ENCODE measurements around the gene ZSWIM6.

The ZSWIM6 gene

DNA sequence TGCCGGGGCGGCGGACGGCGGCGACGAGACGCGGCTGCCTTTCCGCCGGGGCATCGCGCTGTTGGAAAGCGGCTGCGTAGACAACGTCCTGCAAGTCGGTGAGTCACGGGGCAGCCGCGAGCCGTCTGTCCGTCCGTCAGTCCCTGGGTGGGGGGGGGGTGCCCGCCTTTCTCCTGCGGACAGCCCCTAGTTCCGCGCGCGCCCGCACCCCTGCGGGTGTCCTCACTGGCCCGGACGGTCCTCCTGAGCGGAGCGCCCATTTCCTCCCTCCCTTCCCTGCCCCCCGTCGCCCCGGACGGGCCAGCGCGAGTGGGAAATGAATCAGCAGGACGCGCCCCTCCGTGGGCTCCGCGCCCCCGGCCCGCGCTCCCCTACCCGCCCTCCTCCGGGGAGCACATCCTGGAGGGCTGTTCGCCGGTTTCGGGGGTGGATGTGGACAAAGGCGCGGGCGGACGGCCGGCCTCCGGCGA is 828 bp downstream of the ZSWIM6 start:
- no peak for DNase-seq (ENCODE audit: low read depth)

- DNase-seq (ENCODE audit: low read depth): no peak
These were observed 1.4 kb downstream of the ZSWIM6 start for GRCh38 chr5:61333321-61333953.

DNA sequence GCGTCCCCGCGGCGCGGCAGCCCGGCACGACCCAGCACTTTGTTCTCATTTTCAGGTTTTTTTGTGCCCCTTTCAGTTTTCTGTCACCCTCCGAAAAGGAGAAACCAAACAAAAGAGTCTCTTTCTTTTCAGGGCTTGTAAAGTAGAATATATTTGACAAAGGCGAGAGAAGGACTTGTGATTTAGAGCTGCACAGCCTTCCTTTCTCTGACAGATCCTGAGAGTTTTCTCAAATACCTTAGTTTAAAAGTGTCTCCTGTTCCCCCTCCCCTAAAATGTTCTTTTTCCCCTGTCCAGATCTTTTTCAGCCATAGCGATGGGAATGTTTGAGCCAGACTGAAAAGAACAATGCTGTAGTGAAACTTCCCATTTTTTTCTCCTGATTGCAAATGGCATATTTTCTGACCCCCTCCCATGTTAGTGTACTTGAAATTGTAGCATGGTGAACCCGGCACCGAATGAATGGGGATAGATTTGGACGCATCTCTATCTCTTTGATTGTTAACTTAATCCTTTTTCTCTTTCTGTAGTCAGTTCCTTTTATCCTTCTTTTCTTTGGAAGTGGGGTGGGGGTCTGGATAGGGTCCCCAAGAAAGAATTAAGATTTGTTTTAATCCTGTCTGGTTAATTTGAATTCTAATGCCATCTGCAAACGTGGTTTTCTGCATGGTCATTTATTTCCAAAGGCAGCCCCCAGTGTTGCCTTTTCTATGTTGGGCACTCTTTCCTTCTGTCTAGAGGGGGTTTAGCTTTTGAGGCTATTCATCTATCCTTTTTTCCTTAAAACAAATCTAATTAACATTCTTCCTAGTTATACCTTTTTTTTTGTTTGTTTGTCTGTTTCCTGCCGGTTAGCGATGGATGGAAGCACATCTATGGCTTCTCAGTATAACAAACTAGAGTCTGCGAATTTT is 2.2 kb downstream of the ZSWIM6 start:
- no peak for DNase-seq (ENCODE audit: low read depth)

GRCh38 chr5:61334868-61335615 is 3.0 kb downstream of the ZSWIM6 start:
- no peak for DNase-seq (ENCODE audit: low read depth)

- DNase-seq (ENCODE audit: low read depth): no peak
These were observed 7.7 kb downstream of the ZSWIM6 start for GRCh38 chr5:61339764-61340163.

- no peak for DNase-seq (ENCODE audit: low read depth)
These were observed 8.8 kb downstream of the ZSWIM6 start for GRCh38 chr5:61340775-61341361.

GRCh38 chr5:61342071-61342501 is 10.0 kb downstream of the ZSWIM6 start:
- DNase-seq (ENCODE audit: low read depth): peak; percentile 53

DNA sequence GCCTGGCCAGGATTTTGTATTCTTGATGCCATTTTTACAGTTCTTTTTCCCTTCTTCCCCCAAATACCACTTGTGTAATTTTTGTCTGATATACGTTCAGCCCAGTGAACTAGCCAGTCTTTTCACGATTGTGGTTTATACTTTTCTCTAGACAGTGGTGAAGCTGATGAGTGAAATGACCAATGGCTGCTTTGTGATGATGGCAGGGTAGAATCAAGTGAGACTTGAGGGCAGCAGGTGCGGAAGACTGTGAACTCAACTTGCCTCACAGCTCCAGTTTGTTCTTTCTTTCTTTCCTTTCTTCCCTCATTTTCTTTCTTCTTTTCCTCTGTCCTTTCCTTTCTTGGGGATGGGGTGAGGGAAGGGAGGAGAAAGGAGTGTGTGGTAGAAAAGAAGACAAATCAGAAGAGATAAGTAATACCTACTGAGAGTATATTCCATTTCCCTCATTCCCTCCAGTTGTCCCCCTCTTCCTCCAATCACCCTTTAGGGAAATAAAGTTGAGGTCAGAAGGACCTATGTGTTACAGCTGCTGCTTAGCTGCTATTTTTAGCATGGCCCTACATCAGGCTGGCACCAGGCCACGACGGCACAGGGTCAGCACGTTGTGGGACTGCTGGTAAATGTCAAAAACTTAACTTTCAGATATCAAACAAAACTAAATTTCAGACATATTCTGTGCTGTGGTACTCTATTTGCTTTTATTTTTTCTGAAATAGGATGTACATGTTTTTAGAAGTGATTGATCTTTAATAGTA is 12.3 kb downstream of the ZSWIM6 start:
- DNase-seq (ENCODE audit: low read depth): no peak

- no peak for DNase-seq (ENCODE audit: low read depth)
These were observed 14.5 kb downstream of the ZSWIM6 start for GRCh38 chr5:61346511-61346910.

DNA sequence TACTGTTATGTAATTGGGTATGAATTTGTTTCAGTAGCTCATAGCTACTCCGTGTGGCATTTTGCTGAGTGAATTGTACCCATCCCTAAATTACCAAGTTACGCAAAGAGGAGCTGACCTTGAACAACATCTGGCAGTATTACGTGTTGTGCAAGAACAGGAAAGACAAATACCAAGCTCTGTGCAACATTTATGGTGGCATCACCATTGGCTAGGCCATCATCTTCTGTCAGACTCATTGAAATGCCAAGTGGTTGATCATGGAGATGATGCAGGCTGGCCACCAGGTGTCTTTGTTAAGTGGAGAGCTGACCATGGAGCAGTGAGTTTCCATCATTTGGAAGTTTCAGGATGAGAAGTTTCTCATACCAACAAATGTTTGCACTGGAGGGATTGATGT is 15.0 kb downstream of the ZSWIM6 start:
- DNase-seq (ENCODE audit: low read depth): no peak

DNA sequence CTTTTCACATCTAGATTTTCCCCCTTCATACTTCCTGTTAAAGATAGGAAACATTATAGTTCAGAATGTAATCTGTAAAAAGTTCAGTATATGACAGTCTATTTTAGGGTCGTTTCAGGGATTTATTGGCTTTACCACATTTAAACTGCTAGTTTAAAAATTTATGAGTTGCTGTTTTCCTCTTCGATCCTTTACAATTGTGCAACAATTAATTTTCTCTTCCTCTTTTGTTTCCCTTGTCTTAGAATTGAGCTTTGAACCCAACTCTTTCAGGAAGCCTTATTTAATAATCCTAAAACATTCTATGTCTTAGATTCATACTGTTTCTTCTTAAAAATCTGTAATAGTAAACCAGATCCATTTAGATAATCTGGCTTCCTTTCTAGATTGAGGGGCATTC is 16.4 kb downstream of the ZSWIM6 start:
- DNase-seq (ENCODE audit: low read depth): no peak

- no peak for DNase-seq (ENCODE audit: low read depth)
These were observed 17.9 kb downstream of the ZSWIM6 start for GRCh38 chr5:61349935-61350334.

- DNase-seq (ENCODE audit: low read depth): no peak
These were observed 18.5 kb downstream of the ZSWIM6 start for GRCh38 chr5:61350535-61350934.

- DNase-seq (ENCODE audit: low read depth): no peak
These were observed 19.7 kb downstream of the ZSWIM6 start for GRCh38 chr5:61351733-61352132.

DNA sequence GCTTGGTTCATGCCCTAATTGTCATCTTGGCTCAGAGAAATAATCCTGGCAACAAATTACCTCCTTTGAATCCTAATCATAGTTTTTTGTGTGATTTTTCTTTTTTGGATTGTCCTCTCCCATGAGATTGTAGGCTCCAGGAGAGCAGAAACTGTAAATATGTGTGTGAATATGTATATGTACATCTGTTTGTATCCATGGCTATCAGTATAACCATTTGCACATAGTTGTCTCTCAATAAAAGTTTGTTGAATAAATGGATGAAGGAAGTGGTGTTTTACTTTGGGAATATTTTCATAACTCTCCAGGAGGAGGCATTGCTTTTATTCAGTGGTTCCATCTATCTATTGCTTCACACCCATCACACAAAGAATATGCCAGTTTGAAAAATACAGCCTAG is 20.1 kb downstream of the ZSWIM6 start:
- no peak for DNase-seq (ENCODE audit: low read depth)

DNA sequence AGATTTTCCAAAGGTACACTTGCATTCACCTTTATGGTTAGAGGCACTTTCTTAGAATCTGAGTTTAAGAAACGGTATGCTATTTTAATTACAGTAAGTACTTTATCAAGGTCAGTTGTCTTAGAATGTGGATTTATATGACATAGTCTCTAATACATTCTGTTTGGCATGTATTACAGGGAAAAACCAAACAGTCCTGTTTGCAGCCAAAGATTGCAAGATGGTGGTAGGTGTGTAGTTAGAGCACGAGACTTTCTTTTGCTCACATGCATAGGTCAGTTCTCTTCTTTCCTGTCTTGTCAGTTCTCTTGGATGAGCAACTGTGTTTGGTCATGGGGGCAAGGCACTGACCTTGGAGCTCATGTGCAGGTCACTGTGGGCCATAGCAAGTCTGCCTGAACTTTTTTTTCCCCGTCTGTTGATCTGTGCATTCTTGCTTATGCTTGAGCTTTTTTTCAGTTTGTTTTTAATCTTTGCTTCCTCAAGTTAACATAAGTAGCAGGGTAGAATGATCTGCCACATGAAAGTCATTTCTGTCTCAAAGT is 20.6 kb downstream of the ZSWIM6 start:
- no peak for DNase-seq (ENCODE audit: low read depth)

- DNase-seq (ENCODE audit: low read depth): no peak
These were observed 21.2 kb downstream of the ZSWIM6 start for GRCh38 chr5:61353293-61353692.

- no peak for DNase-seq (ENCODE audit: low read depth)
These were observed 22.1 kb downstream of the ZSWIM6 start for GRCh38 chr5:61354199-61354598.

DNA sequence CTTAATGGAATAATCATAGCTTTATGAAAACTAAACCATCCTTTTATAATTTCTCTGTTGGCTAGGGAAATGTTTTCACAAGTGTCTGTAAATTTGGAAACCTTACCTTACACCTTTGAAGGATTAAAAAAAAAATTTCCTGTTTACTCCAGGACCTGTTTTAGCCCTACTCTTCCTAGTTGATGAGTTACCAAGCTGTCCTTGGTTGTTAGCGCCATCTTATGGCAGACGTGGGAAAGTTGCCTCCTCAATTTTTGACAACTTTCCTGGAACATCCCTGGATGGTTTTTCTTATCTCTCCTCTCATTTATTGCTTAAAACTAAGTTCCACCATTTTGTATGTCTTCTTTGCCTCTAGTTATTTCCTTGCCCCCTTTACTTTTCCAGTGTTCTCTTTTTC is 25.7 kb downstream of the ZSWIM6 start:
- no peak for DNase-seq (ENCODE audit: low read depth)

DNA sequence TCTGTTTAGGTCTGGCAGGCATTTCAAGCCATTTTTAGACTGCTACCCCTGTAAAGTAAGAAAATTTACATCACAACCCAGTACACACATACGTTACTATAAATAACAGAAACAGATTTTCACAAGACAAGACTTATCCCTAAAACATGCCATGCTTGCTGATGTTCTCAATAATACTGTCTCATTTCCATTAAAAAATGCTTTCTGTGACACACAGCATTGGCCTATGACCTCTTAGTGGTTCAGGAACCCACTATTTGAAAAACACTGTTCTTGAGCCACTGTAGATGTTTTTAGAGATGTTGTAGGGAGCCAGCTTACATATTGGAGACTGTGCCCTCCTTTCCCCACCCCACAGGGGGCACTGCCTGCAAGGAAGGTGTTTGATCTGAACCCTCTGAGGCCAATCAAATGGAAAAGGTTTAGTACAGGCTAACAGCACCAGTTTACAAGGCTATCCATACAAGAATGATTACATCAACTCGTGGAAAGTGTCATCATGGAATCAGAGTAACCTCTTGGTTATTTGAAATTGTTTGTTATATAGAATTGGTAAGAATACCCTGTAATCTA is 30.8 kb downstream of the ZSWIM6 start:
- DNase-seq (ENCODE audit: low read depth): no peak

All from GM04504 (cell line).